Skeletal muscle tissue (tissue), 4 donors: Measurements from ENCODE around the gene CTSF. TPM values are rescaled to one million over a fixed set of nuclear protein-coding genes. Genes with fewer than 3 reads are reported as not detected.

Experiments
- H3K27ac ChIP-seq: one replicate; pipeline ENCODE4 v1.7.0; 2013; ENCODE audit warnings: mild to moderate bottlenecking, low read depth, low read length, inconsistent platforms
- H3K27me3 ChIP-seq, 3 donors: one replicate each; pipeline ENCODE4 v1.7.0; 2013; ENCODE audit warnings: low read length in 3 of 3; ENCODE audit not compliant: control insufficient read depth in 3 of 3, insufficient read depth in 3 of 3
- H3K36me3 ChIP-seq, 3 donors: one replicate each; pipeline ENCODE4 v1.7.0; 2013; ENCODE audit warnings: low read length in 3 of 3; ENCODE audit not compliant: control insufficient read depth in 3 of 3, insufficient read depth in 3 of 3
- H3K4me1 ChIP-seq, 3 donors: one replicate each; pipeline ENCODE4 v1.7.0; 2013; ENCODE audit warnings: low read length in 3 of 3, mild to moderate bottlenecking in 3 of 3; ENCODE audit not compliant: control insufficient read depth in 3 of 3, insufficient read depth in 3 of 3
- H3K4me3 ChIP-seq, 3 donors: one replicate each; pipeline ENCODE4 v1.7.0; 2013; ENCODE audit warnings: low read length in 3 of 3
- H3K9ac ChIP-seq, 3 donors: one replicate each; pipeline ENCODE4 v1.7.0; 2013; ENCODE audit warnings: low read length in 3 of 3, mild to moderate bottlenecking in 3 of 3, moderate library complexity in 2 of 3, low read depth in 1 of 3
- H3K9me3 ChIP-seq, 3 donors: one replicate each; pipeline ENCODE4 v1.7.0; 2013; ENCODE audit warnings: low read length in 3 of 3; ENCODE audit not compliant: control insufficient read depth in 3 of 3
- total RNA-seq: library from RNA; depleted of rRNA; stranded (reverse); fragments of >200 nt; gene quantifications from one replicate; pipeline ENCODE4 v1.2.3, GENCODE V29; 2014
- donor health status: Osteomylitis.

CTSF gene
- total RNA-seq, 1 donor from 2014 or later, result 27.1 TPM

GRCh38 chr11:66570079-66570849 is 1.9 kb upstream of the CTSF start:
- Histone ChIP-seq H3K9me3 (no peaks in the 10 kb centered on the region), H3K36me3 (peaks cover 2 to 14% (median 10%) of the 10 kb centered on the region in 3 donors), H3K9ac (no peak overlapping the region), H3K27me3 (no peaks in the 10 kb centered on the region), H3K27ac (no peak overlapping the region), H3K4me1 (peaks cover 11 to 16% (median 12%) of the 10 kb centered on the region in 3 donors), H3K4me3 (no peak overlapping the region)

GRCh38 chr11:66569076-66569475 is 670 bp upstream of the CTSF start:
- H3K4me1 ChIP-seq, result peaks cover 11 to 16% (median 12%) of the 10 kb centered on the region in 3 donors
- H3K4me3 ChIP-seq, result no peak overlapping the region
- no peaks in the 10 kb centered on the region for H3K27me3 ChIP-seq
- H3K36me3 ChIP-seq, result peaks cover 7 to 22% (median 22%) of the 10 kb centered on the region in 3 donors
- H3K9me3 ChIP-seq, result no peaks in the 10 kb centered on the region
- peak overlapping the region; percentile 3 for H3K27ac ChIP-seq
- peak overlapping the region in 1 of 3 donors; percentile 89 for H3K9ac ChIP-seq

GRCh38 chr11:66567787-66568123 is 651 bp downstream of the CTSF start:
- no peaks in the 10 kb centered on the region for H3K9me3 ChIP-seq
- no peaks in the 10 kb centered on the region for H3K27me3 ChIP-seq
- H3K4me3 ChIP-seq, result peak overlapping the region; percentile 59 to 77 (median 69)
- peaks cover 11 to 16% (median 12%) of the 10 kb centered on the region in 3 donors for H3K4me1 ChIP-seq
- peak overlapping the region; percentile 51 to 89 (median 64) for H3K9ac ChIP-seq
- H3K36me3 ChIP-seq, result peaks cover 19 to 29% (median 27%) of the 10 kb centered on the region in 3 donors
- H3K27ac ChIP-seq, result no peak overlapping the region

GRCh38 chr11:66566221-66566620 is 2.2 kb downstream of the CTSF start:
- H3K27me3 ChIP-seq, result no peaks in the 10 kb centered on the region
- H3K9me3 ChIP-seq, result no peaks in the 10 kb centered on the region
- no peak overlapping the region for H3K9ac ChIP-seq
- peaks cover 11 to 16% (median 12%) of the 10 kb centered on the region in 3 donors for H3K4me1 ChIP-seq
- H3K27ac ChIP-seq, result no peak overlapping the region
- no peak overlapping the region for H3K4me3 ChIP-seq
- peaks cover 35 to 40% (median 37%) of the 10 kb centered on the region in 3 donors for H3K36me3 ChIP-seq

GRCh38 chr11:66564984-66565383 is 3.4 kb downstream of the CTSF start:
- Histone ChIP-seq H3K9me3 (no peaks in the 10 kb centered on the region), H3K4me1 (peaks cover 11 to 20% (median 12%) of the 10 kb centered on the region in 3 donors), H3K36me3 (peaks cover 37 to 50% (median 46%) of the 10 kb centered on the region in 3 donors), H3K4me3 (no peak overlapping the region), H3K27me3 (no peaks in the 10 kb centered on the region), H3K9ac (no peak overlapping the region), H3K27ac (no peak overlapping the region)

- H3K4me3 ChIP-seq, result no peak overlapping the region
- peaks cover 11 to 20% (median 12%) of the 10 kb centered on the region in 3 donors for H3K4me1 ChIP-seq
- H3K9ac ChIP-seq, result no peak overlapping the region
- H3K36me3 ChIP-seq, result peaks cover 37 to 50% (median 46%) of the 10 kb centered on the region in 3 donors
- no peaks in the 10 kb centered on the region for H3K9me3 ChIP-seq
- H3K27me3 ChIP-seq, result no peaks in the 10 kb centered on the region
- H3K27ac ChIP-seq, result no peak overlapping the region
Measured at GRCh38 chr11:66564538-66564937, 3.9 kb downstream of the CTSF start.

- Histone ChIP-seq H3K4me3 (no peak overlapping the region), H3K9ac (no peak overlapping the region), H3K27ac (no peak overlapping the region), H3K9me3 (no peaks in the 10 kb centered on the region), H3K4me1 (peaks cover 13 to 19% (median 13%) of the 10 kb centered on the region in 3 donors), H3K27me3 (no peaks in the 10 kb centered on the region), H3K36me3 (peaks cover 37 to 50% (median 46%) of the 10 kb centered on the region in 3 donors)
Measured at GRCh38 chr11:66563832-66564231, 4.6 kb downstream of the CTSF start.

- no peak overlapping the region for H3K9ac ChIP-seq
- peaks cover 11 to 23% (median 15%) of the 10 kb centered on the region in 3 donors for H3K4me1 ChIP-seq
- H3K27me3 ChIP-seq, result peaks cover 0 to 1% (median 0%) of the 10 kb centered on the region in 3 donors
- peaks cover 37 to 50% (median 49%) of the 10 kb centered on the region in 3 donors for H3K36me3 ChIP-seq
- H3K9me3 ChIP-seq, result no peaks in the 10 kb centered on the region
- H3K4me3 ChIP-seq, result no peak overlapping the region
- no peak overlapping the region for H3K27ac ChIP-seq
Measured at GRCh38 chr11:66562907-66563583, 5.4 kb downstream of the CTSF start.

GRCh38 chr11:66562275-66562674 is 6.1 kb downstream of the CTSF start:
- Histone ChIP-seq H3K27me3 (peaks cover 5 to 7% (median 5%) of the 10 kb centered on the region in 3 donors), H3K4me1 (peaks cover 4 to 23% (median 15%) of the 10 kb centered on the region in 3 donors), H3K4me3 (no peak overlapping the region), H3K27ac (no peak overlapping the region), H3K36me3 (peaks cover 37 to 56% (median 53%) of the 10 kb centered on the region in 3 donors), H3K9me3 (no peaks in the 10 kb centered on the region), H3K9ac (no peak overlapping the region)

- H3K9me3 ChIP-seq, result no peaks in the 10 kb centered on the region
- peaks cover 34 to 57% (median 53%) of the 10 kb centered on the region in 3 donors for H3K36me3 ChIP-seq
- no peak overlapping the region for H3K9ac ChIP-seq
- no peak overlapping the region for H3K4me3 ChIP-seq
- H3K27me3 ChIP-seq, result peaks cover 5 to 9% (median 8%) of the 10 kb centered on the region in 3 donors
- H3K27ac ChIP-seq, result no peak overlapping the region
- H3K4me1 ChIP-seq, result peaks cover 3 to 23% (median 19%) of the 10 kb centered on the region in 3 donors
Measured at GRCh38 chr11:66561975-66562248, 6.5 kb downstream of the CTSF start.
